Measurements from ENCODE around the gene HERC2. TPM values are rescaled to one million over a fixed set of nuclear protein-coding genes. Genes with fewer than 3 reads are reported as not detected.
"Not testable (repeated sequence)": the region's sequence is repeated elsewhere in the genome, so short reads cannot be mapped to it uniquely, and the experiment has no call there.

The HERC2 gene
- total RNA-seq, 1 experiment from 2014 or later = 19.7 TPM

DNA sequence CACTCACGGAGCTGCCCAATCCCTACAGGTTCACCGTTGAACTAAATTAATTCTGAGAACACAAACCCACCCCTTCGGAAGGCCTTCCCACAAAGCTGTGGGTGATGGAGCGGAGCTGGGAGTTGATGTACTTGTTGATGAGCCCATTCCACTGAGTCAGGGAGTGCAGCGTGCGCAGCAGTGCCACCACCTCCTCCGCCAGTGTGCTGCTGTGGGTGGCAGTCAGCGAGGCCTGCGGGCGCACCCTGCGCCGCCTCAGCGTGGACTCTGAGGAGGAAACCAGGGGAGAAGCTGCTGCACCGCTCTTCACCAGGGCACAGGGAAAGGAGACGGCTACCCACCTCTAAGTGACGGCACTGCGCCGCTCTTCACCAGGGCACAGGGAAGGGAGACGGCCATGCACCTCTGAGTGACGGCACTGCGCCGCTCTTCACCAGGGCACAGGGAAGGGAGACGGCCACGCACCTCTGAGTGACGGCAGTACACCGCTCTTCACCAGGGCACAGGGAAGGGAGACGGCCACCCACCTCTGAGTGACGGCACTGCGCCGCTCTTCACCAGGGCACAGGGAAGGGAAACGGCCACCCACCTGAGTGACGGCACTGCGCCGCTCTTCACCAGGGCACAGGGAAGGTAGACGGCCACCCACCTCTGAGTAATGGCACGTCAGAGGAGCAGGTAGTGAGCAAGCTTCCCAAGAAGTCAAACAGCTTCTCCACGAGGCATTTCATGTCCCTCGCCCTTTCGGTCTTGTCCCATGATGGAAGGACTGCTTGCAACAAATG, 107.8 kb downstream of the HERC2 start:
- H3K36me3 Mint-ChIP-seq (ENCODE audit: insufficient read depth, unreplicated experiment); H3K4me3 Mint-ChIP-seq (ENCODE audit: low read depth, unreplicated experiment); BruUV-seq (replicated peaks); DNase-seq; intact Hi-C loops (cut with micrococcal nuclease; ENCODE audit: unreplicated experiment); H3K27ac Mint-ChIP-seq (ENCODE audit: unreplicated experiment); H3K27me3 Mint-ChIP-seq (ENCODE audit: unreplicated experiment); CTCF ChIA-PET; H3K9me3 Mint-ChIP-seq (ENCODE audit: low read depth, unreplicated experiment); H3K4me1 Mint-ChIP-seq (ENCODE audit: low read depth, unreplicated experiment): not testable (repeated sequence)

DNA sequence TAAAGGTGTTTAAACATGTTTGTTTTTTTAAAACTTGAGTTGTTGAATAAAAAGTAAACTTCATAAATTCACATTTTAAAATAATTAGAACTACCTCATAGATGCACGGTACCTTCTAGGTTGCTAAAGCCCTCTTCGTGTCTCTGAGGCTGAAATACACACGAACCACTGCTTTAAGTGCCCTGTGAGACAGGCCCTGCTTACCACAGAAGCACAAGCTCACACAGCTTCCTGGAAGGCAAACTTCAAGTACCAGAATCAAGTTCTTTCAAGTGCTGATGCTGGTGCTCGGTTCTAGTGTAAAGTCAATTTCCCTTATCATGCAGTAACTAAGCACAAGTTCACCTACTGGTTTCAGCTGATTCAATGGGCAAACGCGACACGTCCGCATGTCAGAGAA, 108.6 kb downstream of the HERC2 start:
- H3K9me3 Mint-ChIP-seq (ENCODE audit: low read depth, unreplicated experiment); H3K4me1 Mint-ChIP-seq (ENCODE audit: low read depth, unreplicated experiment); H3K36me3 Mint-ChIP-seq (ENCODE audit: insufficient read depth, unreplicated experiment); H3K27me3 Mint-ChIP-seq (ENCODE audit: unreplicated experiment); DNase-seq; H3K4me3 Mint-ChIP-seq (ENCODE audit: low read depth, unreplicated experiment); BruUV-seq (replicated peaks); intact Hi-C loops (cut with micrococcal nuclease; ENCODE audit: unreplicated experiment); CTCF ChIA-PET; H3K27ac Mint-ChIP-seq (ENCODE audit: unreplicated experiment): not testable (repeated sequence)

- Mint-ChIP-seq H3K4me1 (ENCODE audit: low read depth, unreplicated experiment) (no peaks in the 10 kb centered on the region), H3K9me3 (ENCODE audit: low read depth, unreplicated experiment) (no peaks in the 10 kb centered on the region), H3K27ac (ENCODE audit: unreplicated experiment) (no peak overlapping the region), H3K4me3 (ENCODE audit: low read depth, unreplicated experiment) (no peak overlapping the region), H3K36me3 (ENCODE audit: insufficient read depth, unreplicated experiment) (no peaks in the 10 kb centered on the region), H3K27me3 (ENCODE audit: unreplicated experiment) (no peaks in the 10 kb centered on the region)
- no peak for DNase-seq
- CTCF ChIA-PET = no interaction called here
- intact Hi-C loops (cut with micrococcal nuclease; ENCODE audit: unreplicated experiment) = no loop called here
- BruUV-seq (replicated peaks) = no TSS peak
- TF ChIP-seq, protein P1, sequence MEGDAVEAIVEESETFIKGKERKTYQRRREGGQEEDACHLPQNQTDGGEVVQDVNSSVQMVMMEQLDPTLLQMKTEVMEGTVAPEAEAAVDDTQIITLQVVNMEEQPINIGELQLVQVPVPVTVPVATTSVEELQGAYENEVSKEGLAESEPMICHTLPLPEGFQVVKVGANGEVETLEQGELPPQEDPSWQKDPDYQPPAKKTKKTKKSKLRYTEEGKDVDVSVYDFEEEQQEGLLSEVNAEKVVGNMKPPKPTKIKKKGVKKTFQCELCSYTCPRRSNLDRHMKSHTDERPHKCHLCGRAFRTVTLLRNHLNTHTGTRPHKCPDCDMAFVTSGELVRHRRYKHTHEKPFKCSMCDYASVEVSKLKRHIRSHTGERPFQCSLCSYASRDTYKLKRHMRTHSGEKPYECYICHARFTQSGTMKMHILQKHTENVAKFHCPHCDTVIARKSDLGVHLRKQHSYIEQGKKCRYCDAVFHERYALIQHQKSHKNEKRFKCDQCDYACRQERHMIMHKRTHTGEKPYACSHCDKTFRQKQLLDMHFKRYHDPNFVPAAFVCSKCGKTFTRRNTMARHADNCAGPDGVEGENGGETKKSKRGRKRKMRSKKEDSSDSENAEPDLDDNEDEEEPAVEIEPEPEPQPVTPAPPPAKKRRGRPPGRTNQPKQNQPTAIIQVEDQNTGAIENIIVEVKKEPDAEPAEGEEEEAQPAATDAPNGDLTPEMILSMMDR (IDR thresholded peaks at IDR 0.05; ENCODE audit: unreplicated experiment) = no peak
Observed at GRCh38 chr15:28208583-28208982, 113.4 kb downstream of the HERC2 start.

- DNase-seq; H3K27me3 Mint-ChIP-seq (ENCODE audit: unreplicated experiment); intact Hi-C loops (cut with micrococcal nuclease; ENCODE audit: unreplicated experiment); CTCF ChIA-PET; H3K36me3 Mint-ChIP-seq (ENCODE audit: insufficient read depth, unreplicated experiment); H3K9me3 Mint-ChIP-seq (ENCODE audit: low read depth, unreplicated experiment); BruUV-seq (replicated peaks); H3K4me1 Mint-ChIP-seq (ENCODE audit: low read depth, unreplicated experiment); H3K27ac Mint-ChIP-seq (ENCODE audit: unreplicated experiment); H3K4me3 Mint-ChIP-seq (ENCODE audit: low read depth, unreplicated experiment): not testable (repeated sequence)
Observed at GRCh38 chr15:28205640-28206039, 116.3 kb downstream of the HERC2 start.

DNA sequence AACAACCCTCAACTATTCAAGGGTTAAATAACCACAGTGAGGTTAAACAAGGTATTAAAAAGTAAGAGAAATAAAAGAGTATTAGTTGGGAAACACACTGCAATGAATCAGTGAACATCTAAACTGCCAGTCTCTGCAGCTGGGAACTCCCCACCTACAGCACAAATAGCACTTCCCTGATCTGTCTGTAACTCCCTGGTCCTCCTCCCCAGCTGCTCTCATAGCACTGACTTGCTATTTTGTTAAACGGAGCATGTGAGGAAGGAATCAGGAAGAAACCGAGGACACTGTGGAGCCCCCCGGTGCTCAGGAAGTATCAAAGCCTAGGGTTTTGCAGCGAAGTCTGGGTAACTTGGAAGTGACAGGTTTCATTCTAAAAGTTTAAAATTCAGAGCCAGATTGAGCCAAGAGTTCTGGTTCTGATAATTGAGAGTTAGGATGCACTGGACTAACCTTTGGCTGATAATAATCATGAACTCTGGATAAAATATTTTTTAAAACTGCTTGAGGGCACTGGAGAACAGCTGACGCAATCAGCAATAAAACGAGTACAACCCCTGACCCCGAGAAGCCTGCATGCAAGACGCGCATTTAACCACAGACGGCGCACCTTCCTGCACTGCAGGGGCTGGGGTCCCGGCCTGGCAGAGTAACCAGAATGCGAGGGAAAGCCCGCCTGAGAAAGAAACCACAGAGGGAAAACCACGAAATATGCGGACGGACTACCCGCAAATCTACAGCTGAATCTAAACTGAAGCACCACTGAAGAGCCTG, 118.7 kb downstream of the HERC2 start:
- BruUV-seq (replicated peaks); H3K4me1 Mint-ChIP-seq (ENCODE audit: low read depth, unreplicated experiment); H3K27me3 Mint-ChIP-seq (ENCODE audit: unreplicated experiment); H3K4me3 Mint-ChIP-seq (ENCODE audit: low read depth, unreplicated experiment); CTCF ChIA-PET; H3K27ac Mint-ChIP-seq (ENCODE audit: unreplicated experiment); H3K9me3 Mint-ChIP-seq (ENCODE audit: low read depth, unreplicated experiment); DNase-seq; H3K36me3 Mint-ChIP-seq (ENCODE audit: insufficient read depth, unreplicated experiment); intact Hi-C loops (cut with micrococcal nuclease; ENCODE audit: unreplicated experiment): not testable (repeated sequence)

GRCh38 chr15:28202124-28202523, 119.9 kb downstream of the HERC2 start:
- H3K4me1 Mint-ChIP-seq (ENCODE audit: low read depth, unreplicated experiment); CTCF ChIA-PET: not testable (repeated sequence)

GRCh38 chr15:28198215-28198614, 123.8 kb downstream of the HERC2 start:
- H3K27ac Mint-ChIP-seq (ENCODE audit: unreplicated experiment); H3K36me3 Mint-ChIP-seq (ENCODE audit: insufficient read depth, unreplicated experiment); H3K27me3 Mint-ChIP-seq (ENCODE audit: unreplicated experiment); H3K4me3 Mint-ChIP-seq (ENCODE audit: low read depth, unreplicated experiment); H3K9me3 Mint-ChIP-seq (ENCODE audit: low read depth, unreplicated experiment); CTCF ChIA-PET; DNase-seq; BruUV-seq (replicated peaks); H3K4me1 Mint-ChIP-seq (ENCODE audit: low read depth, unreplicated experiment); intact Hi-C loops (cut with micrococcal nuclease; ENCODE audit: unreplicated experiment): not testable (repeated sequence)

More at GRCh38 chr15:28202124-28202523, 119.9 kb downstream of the HERC2 start:
- BruUV-seq (replicated peaks); H3K36me3 Mint-ChIP-seq (ENCODE audit: insufficient read depth, unreplicated experiment); intact Hi-C loops (cut with micrococcal nuclease; ENCODE audit: unreplicated experiment); DNase-seq; H3K9me3 Mint-ChIP-seq (ENCODE audit: low read depth, unreplicated experiment); H3K27ac Mint-ChIP-seq (ENCODE audit: unreplicated experiment); H3K4me3 Mint-ChIP-seq (ENCODE audit: low read depth, unreplicated experiment); H3K27me3 Mint-ChIP-seq (ENCODE audit: unreplicated experiment): not testable (repeated sequence)

DNA sequence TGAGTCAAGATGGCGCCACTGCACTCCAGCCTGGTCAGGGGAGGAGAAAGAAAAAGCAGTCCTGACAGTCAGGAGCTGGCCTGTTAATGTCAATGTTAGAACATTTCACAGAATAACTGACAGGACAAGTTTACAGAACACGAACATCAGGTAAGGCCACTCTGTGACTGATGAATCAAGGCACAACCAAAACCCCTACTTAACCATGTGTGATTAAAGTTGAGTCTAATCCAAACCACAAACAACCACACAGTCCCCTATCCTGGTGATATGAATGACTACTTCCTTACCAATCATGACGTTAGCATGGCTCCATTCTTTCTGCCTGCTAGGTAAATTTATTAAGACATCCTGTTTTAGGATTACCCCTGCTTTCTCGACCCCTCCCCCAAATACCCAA, 124.3 kb downstream of the HERC2 start:
- H3K27me3 Mint-ChIP-seq (ENCODE audit: unreplicated experiment); H3K4me3 Mint-ChIP-seq (ENCODE audit: low read depth, unreplicated experiment); H3K9me3 Mint-ChIP-seq (ENCODE audit: low read depth, unreplicated experiment); intact Hi-C loops (cut with micrococcal nuclease; ENCODE audit: unreplicated experiment); H3K36me3 Mint-ChIP-seq (ENCODE audit: insufficient read depth, unreplicated experiment); CTCF ChIA-PET; DNase-seq; H3K27ac Mint-ChIP-seq (ENCODE audit: unreplicated experiment); BruUV-seq (replicated peaks); H3K4me1 Mint-ChIP-seq (ENCODE audit: low read depth, unreplicated experiment): not testable (repeated sequence)

DNA sequence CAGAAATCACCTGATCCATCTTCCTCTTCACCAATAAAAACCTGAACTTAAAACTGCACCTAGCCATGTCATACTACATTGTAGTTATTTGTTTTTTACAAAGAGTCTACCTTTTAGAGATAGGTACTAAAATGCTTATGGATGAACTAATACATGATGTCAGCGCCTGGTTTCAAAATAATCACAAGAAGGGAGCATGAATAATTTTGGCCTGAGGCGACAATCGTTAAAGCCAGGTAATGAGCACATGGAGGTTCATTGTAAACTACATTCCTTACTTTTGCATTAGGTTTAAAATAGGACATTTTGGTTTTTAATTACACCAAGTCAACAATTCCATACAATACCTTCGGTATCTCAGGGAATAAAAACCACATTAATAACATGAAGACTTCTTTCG, 125.4 kb downstream of the HERC2 start:
- CTCF ChIA-PET; H3K4me3 Mint-ChIP-seq (ENCODE audit: low read depth, unreplicated experiment); H3K27me3 Mint-ChIP-seq (ENCODE audit: unreplicated experiment); BruUV-seq (replicated peaks); intact Hi-C loops (cut with micrococcal nuclease; ENCODE audit: unreplicated experiment); H3K4me1 Mint-ChIP-seq (ENCODE audit: low read depth, unreplicated experiment); H3K36me3 Mint-ChIP-seq (ENCODE audit: insufficient read depth, unreplicated experiment); DNase-seq; H3K27ac Mint-ChIP-seq (ENCODE audit: unreplicated experiment); H3K9me3 Mint-ChIP-seq (ENCODE audit: low read depth, unreplicated experiment): not testable (repeated sequence)

Measured in Calu3 (cell line).